Activated CD4-positive, alpha-beta T cell treated with anti-CD3 and anti-CD28 coated beads for 1 hour (primary cell): ENCODE measurements around the gene KCNJ12.
"Not testable (repeated sequence)": the region's sequence is repeated elsewhere in the genome, so short reads cannot be mapped to it uniquely, and the experiment has no call there.

Experiments used
- DNase-seq: peaks from one replicate; pipeline ENCODE4 v3.0.0-alpha.2; 2020

Gene KCNJ12

DNA sequence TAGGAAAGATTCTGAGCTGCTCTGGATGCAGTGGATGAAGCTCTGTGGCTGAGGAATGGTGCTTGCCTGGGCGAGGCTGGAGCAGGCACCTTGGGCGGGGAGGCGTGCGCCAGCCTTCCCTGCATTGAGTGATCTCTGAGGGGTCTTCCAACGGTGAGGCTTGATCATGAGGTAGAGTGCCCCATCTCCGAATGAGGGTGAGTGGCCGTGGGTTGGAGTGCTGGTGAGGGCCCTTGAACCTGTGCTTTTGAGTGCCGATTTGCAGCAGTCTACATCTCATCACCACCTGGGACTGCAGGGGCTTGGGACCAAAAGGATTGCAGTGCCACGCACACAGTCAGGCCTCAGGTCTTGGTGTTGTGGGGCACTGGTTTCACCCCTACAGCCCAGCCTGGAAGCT, 34.2 kb downstream of the KCNJ12 start:
- DNase-seq, result not testable (repeated sequence)

DNA sequence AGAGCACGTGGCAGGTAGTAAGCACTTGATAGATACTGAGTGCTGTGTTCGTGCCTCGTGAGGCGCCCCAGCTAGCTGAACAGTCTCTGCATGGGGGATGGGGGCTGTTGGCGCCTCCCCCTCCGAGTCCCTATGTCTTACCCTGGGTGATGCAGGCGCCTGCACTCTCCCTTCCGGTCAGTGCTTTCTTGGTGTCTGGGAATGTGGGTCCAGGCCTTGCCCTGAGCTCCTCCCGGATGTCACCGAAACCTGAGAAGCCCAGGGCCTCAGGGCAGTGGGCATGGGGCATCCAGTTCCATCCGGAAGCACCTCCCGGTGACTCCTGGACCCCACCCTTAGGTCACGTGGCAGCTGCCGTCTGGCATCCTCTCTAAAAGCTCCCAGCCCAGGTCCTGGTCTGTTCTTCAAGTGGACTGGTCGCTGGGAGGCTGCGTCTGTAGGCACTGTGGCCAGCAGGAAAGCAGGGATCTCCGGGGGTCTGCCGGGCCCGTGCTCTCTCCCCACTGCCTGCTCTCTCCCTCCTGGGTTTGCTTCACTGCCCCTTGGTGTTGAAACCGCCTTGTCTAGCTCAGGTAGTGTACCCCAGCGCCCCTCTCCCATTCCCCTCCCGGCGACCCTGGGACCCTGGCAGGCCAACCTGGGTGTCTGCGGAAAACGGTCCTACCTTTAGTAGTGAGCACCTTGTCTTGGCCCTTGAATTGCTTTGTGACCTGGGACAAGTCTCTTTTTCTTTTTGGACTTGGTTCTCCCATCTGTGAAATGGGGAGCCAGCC, 34.9 kb downstream of the KCNJ12 start:
- DNase-seq, result not testable (repeated sequence)

DNA sequence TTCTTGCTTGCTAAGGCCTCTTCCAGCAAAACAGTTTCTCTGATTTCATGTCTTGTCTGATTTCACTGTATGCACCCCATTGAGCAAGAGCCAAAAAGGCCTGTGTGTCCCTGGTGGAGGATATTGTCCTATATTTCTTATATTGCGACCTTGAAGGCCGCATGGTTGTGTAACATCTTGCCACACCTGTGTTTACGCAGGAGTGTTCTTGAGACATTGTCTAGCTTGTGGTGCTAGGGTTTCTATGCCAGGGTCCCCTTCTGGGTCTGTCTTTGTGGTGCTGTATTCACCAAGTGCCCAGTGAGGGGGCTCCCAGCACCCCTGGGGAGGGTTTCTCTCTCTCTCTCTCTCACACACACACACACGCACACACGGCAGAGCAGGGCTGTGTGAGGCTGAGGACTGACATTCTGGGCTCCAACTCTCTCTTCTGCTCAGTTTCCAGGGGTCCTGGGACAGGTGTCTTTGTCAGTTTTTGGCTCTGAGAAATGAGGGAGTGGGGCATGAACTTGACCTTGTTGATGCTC, 35.6 kb downstream of the KCNJ12 start:
- not testable (repeated sequence) for DNase-seq

DNA sequence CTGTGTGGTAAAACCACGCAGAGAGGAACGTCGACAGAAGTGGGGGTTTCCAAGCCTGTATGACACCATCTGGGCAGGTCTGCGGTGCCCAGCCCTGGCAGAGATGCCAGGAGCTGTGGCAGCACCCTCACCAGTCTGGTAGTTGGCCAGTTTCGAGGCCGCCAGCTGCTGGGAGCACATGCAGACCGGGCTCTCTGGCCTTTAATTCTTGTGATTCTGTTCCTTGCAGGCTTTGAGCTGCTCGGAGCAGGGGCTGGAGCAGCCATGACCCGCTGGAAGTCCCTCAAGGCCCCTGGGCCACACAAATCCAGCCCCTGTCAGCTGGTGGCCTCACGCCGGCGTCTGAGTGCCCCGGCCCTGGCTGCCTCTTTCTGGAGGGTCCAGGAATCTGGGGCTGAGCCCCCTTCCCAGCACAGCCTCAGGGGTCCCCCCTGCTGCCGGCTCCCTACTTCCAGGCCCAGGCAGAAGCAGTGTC, 36.1 kb downstream of the KCNJ12 start:
- DNase-seq, result not testable (repeated sequence)

DNA sequence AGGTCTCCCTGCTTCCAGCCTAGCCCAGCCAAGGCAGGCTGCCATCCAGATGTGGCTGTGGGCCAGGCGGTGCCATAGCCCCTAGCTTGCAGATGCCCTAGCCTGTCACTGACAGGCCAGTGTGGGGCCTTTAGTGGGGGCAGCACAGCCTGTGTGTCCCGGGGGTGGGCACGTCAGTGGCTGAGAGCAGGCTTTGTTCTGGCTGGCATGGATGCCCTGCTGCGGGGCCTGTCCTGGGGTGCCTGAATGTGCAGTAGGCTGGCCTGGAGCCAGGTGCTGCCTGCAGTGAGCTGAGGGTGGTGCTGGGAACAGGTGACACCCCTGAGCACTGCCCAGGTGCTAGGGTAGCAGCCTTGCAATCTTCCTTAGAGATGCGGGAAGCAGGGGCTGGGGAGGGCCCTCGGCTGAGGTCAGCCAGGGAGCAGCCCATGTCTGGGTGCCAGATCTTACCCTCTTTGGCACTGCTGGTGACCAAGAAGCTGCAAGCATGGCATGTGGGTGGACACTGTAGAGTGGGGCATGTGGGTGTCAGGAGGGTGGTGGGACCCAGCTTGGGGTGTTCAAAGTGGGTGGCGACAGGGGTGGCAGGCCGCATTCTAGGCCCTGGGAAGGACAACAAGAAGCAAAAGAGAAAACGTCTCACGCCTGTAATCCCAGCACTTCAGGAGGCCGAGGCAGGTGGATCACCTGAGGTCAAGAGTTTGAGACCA, 37.6 kb downstream of the KCNJ12 start:
- DNase-seq, result not testable (repeated sequence)

DNA sequence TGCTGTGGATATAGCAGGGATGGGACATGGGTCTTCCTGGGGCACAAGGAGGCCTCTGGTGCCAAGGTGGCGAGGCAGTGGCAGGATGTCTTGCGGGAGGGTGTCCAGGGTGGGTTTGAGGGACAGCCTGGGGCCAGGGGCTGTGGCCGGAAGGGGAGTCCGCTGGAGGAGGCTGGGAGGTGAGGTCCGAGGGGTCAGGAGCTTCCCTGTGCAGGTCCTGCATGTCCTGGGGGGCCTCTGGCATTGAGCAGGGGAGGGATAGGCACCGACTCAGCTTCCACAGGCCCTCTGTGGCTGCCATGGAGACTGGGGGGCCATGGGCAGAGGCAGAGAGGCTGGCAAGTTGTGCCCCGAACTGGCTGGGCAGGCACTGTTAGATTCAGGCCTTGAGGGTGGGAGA, 38.5 kb downstream of the KCNJ12 start:
- DNase-seq, result not testable (repeated sequence)

DNA sequence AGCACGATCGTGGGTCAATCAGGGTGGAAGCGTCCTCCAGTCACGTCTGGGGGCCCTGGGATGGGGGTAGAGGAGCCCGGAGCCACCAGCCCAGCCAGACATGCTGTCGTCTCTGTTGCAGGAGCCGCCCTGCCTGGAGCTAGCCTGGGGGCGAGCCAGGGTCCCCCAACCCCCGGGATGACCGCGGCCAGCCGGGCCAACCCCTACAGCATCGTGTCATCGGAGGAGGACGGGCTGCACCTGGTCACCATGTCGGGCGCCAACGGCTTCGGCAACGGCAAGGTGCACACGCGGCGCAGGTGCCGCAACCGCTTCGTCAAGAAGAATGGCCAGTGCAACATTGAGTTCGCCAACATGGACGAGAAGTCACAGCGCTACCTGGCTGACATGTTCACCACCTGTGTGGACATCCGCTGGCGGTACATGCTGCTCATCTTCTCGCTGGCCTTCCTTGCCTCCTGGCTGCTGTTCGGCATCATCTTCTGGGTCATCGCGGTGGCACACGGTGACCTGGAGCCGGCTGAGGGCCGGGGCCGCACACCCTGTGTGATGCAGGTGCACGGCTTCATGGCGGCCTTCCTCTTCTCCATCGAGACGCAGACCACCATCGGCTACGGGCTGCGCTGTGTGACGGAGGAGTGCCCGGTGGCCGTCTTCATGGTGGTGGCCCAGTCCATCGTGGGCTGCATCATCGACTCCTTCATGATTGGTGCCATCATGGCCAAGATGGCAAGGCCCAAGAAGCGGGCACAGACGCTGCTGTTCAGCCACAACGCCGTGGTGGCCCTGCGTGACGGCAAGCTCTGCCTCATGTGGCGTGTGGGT, 39.2 kb downstream of the KCNJ12 start:
- not testable (repeated sequence) for DNase-seq

DNA sequence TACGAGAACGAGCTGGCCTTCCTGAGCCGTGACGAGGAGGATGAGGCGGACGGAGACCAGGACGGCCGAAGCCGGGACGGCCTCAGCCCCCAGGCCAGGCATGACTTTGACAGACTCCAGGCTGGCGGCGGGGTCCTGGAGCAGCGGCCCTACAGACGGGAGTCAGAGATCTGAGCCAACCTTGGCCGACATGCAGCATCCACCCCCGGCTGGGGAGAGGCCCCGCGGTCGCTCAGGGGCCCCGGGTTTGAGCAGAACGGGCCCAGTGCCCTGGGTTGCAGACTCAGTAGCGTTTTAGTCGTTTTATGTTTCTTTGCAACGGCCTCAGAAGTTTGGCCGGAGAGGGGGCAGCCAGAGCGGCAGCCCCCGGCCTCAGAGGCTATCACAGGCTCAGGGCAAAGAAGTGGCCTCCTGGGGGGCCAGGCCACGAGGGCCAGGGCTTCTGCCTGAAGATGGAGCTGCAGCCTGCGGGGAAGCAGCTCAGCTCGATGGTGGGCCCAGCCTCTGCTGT, 40.4 kb downstream of the KCNJ12 start:
- DNase-seq, result not testable (repeated sequence)

DNA sequence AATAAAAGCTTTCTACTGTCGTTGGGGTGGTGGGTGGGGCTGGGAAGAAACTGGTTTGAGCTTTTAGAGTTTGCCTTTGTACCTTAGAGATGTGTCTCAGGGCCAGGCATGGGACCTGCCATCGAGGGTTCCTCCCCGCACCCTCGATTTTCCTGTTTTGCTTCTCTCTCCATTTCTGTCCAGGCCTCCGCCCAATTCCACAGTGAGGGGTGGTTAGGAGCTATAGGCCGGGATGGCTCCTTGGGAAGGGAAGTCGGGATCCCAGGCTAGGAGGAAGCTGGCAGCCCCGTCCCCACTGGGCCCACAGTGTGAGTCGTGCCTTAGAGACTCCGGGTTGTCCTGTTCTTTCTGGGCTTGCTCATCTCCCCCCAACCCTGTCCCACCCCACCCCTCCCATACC, 41.2 kb downstream of the KCNJ12 start:
- DNase-seq, result not testable (repeated sequence)

DNA sequence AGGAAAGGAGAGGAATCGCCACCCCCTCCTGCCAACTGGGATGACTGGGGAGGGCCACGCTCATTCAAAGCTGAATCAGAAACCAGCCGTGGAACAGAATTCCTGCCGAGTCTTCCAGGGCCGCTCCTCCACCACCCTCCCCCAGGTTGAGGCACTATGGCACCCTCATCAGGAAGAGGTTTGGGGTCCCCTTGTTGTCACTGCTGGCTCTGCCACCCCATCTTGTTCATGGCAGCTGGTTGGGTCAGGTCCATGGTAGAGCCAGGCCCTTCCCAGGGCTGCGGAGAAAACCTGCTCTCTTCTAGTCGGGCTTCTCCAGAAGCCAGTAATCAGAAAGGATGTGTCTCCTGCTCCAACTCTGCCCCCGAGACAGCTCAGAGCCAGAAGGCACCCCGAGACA, 41.8 kb downstream of the KCNJ12 start:
- no peak for DNase-seq

DNA sequence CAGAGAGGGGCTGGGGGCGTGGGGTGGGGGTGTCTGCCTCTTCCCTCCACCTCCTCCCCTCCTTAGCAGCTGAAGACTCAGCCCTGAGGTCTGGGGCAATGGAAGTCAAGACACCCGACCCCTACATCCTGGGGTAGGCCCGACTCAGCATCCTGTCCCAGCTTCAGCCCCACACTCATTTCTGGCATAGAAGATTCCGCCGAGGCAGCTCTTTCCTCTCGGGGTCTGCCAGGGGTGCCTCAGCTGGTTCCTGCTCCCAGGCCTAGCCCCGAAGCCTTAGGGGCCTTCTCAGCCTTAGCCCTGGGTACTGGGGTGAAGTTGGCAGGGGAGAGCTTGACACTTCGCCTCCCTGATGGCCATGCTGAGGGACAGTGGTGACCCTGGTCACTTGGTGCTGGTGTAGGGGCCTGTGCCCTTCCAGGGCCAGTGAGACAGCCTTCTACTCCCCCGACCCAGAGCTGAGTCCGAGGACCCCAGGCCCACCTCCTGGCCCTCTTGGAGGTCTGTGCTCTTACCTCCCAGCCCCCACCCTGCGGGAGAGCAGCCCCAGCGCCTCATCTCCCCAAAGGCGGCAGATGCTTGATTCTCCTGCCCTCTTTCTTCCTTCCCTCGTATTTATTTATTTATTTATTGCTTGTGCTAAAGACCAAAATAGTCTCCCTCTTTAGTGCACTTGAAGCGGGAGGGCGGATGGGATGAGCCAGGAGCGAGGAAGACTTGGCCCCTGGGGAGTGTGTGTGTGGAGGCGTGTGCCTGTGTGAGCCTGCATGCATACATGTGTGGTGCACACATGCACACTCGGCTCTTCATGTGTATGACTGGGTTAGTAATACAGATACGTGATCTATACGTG, 42.5 kb downstream of the KCNJ12 start:
- DNase-seq, result no peak

DNA sequence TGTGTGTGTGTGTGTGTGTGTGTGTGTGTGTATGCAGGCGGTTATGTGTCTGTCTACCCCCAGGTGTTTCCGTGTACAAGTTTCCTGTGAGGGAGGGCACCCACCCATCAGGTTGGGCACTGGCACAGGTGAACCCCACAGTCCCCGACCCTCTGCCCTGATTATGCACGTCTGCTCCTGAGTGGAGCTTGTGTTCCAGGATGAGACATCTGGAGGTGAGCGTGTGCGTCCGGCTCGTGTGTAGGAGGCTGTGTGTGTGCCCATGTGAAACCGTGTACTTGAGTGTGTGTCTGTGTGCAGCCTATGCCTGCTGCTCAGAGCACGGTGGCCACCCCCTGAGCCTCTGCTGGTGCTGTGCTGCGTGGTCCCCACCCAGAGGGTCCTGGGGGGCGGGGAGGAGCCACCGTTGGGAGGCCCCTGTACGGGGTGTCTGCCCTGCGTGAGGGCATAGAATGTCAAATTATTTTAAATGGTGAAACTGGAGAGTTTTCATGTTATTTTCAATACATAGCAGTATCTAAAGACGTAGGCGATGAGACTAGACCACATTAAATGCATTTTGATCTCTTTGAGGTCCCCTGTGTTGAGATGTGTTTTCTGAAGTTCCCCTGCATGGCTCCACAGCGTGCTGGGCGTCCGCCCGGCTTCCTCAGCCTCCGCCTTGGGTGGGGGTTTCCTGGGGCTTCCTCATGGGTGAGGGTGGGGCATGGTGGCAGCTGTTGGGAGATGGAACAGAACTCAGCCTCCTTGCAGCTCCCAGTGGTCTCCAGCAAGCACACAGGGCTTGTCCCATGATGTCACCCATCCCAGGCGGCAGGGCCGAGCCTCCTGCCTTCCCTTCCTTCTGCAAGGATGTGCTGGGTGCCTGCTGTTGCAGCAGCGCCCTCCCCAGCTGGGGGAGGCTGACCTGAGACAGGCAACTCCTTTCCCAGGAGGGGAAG, 43.4 kb downstream of the KCNJ12 start:
- no peak for DNase-seq

DNA sequence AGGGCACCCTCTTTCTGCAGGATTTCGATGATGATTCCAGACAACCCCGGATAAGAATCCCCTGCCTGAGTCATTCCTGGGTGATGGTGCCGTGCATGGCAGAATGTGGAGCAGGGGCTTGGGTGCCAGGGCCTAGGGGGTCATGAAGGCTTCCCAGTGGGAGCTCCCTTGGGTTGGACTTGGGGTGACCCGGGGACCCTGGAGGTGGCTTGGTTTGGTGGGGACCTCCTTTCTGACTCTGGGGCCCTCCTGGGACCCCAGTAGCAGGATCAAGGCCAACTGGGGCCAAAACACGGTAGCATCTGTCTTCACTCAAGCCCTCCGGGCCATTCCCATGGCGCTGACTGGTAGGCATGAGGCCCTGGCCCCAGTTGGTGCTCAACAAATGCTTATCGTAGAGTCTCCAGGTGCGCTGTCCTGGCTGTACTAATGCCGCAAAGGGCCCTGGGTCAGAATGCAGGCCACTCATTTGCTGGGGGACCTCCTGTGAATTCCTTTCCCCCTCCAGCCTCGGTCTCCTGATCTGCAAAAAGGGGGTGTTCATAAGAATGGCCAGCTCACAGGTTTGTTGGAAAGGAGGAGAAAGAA, 44.4 kb downstream of the KCNJ12 start:
- not testable (repeated sequence) for DNase-seq

DNA sequence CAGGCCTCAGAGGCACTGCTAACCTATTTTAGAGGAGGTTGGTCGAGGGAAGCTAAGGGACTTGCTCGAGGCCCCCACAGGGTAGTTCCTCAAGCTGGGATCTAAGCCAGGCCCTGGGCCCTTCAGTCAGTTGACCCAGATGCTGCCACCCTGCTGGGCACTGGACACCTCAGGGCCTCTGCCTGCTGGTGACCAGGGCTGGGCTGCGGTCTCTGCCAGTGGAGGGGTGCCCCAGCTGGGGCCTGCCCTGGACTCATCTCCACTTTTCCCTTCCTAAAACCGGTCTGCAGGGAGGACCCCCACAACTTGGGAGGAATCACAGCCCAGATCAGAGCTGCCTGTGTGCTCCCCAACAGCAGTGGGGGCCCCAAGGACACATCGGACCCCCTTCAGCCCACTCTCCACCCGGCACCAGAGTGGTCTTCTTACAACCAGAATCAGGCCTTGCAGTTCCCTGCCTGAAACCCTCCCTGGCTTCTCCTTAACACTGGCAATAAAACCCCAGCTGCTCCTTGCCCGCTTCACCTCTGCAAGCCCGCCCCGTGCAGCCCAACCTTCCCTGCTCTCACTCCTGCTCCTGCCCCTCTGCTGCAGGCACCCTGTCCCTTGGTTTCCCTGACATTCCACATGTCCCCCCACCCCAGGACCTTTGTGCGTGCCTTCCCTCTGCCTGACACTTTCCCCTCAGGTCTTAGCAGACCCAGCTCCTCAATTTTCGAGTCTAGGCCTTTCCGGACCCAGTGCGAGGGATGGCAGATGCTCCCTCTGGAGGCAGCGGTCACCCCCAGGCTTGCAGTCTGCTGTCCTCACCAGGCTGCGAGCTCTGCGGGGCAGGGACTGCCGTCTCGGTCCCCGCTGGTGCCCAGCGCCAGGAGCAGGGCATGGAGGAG, 45.5 kb downstream of the KCNJ12 start:
- not testable (repeated sequence) for DNase-seq

DNA sequence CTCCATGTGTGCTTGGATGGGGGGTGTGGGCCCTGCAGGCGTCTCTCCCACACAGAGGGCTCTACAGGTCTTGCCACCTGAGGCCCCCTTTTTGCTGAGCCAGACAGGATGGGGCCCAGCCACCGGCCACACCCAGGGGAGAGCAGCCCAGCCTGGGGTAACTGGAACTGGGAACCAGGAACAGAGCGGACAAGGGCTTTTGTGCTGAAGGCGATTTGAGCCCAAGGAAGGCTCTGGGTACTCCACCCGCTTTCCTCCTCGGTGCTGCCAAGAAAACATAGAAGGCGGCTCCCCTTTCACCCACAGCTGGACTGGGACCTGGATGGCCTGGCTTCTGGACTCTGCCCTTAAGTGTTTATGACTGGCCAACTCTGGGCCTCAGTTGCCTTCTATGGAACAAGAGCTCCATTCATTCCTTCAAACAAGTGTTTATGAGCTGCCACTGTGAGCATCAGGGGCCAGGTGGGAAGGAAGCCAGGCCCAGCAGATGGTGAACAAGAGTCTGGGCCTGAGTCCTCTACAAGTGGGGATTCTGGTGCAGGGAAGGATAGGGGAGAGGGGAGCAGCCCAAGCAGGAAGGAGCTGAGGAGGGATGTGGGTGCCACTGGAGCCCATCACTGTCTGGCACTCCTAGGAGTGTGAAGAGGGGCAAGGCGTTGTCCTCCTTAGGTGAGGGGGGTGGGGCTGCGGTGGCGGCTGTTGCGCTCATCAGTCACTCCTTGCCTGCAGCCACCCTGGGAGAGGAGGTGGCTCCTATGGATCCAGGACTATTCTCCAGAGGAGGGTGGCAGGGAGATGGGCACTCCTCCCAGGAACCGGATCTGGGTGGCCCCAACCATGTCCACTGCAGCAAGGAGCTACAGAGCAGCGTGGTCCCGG, 46.4 kb downstream of the KCNJ12 start:
- not testable (repeated sequence) for DNase-seq

DNA sequence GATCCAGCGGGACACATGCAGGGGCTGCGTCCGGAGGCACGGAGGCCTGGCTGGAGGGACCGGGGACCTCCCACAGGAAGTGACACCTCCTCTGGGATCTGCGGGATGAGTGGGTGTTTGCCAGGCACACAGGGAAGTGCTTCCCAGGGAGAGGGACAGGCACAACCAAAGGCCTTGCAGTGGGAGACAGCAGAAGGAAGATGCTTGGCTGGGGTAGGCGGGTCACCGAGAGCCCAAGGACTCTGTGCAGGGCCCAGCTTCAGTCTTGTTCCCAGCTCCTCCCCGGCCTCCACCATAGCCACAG, 47.0 kb downstream of the KCNJ12 start:
- not testable (repeated sequence) for DNase-seq

DNA sequence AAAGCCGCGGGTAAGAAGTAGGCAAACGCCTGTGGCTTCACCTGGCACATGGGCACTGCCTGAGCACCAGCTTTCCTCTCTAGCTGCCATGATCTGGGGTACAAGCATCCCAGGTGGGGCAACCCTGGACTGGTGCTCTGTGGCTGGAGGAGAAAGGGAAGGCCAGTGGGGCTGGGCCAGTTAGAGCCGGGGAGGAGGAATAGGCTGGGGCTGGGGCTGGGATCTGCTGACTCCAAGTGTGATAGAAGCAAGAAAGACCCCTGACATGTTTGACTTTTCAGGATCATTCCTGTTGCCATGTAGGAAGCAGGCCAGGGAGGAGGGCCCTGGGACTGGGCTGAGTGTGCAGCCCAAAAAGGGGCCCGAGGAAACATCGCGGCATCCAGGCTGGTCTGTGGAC, 48.5 kb downstream of the KCNJ12 start:
- not testable (repeated sequence) for DNase-seq

DNA sequence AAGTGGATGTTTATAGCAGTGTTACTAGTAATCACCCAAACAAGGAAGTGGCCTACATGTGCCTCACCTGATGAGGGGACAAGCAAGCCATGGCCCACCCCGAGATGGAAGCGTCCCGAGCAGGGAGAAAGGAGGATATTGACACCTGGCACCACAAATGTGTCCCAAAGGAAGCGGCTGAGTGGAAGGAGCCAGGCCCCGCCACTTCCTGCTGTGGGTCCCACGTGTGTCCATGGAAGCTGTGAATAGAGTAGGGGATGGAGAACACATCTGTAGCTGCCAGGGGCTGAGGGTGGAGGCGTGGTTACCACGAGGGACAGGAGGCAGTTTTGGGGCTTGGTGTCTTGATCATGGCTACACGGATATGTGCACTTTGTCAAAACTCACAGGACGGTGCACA, 49.2 kb downstream of the KCNJ12 start:
- no peak for DNase-seq
